Stimulated activated CD4-positive, alpha-beta T cell treated with anti-CD3 and anti-CD28 coated beads, Interleukin-4, amount 100 ng/mL, for 1 hour (primary cell): Measurements from ENCODE around the gene DHRS4.
"Not testable (repeated sequence)": the region's sequence is repeated elsewhere in the genome, so short reads cannot be mapped to it uniquely, and the experiment has no call there.

Experiments used
- DNase-seq: peaks from one replicate; pipeline ENCODE4 v3.0.0-alpha.2; 2020

The DHRS4 gene

DNA sequence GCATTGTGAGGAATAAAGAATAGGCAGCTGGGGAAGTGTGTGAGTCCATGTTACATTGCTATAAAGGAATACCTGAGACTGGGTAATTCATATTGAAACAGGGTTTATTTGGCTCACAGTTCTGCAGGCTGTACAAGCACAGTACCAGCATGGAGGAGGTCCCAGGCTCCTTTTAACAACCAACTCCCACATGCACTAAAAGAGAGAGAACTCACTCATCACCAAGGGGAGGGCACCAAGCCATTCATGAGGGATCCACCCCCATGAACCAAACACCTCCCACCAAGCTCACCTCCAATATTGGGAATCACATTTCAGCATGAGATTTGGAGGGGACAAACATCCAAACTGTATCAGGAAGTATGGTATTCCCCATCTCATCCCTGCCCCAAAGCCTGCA lies 11.9 kb upstream of the DHRS4 start:
- DNase-seq: no peak

GRCh38 chr14:23942587-23942986 lies 11.0 kb upstream of the DHRS4 start:
- no peak for DNase-seq

DNA sequence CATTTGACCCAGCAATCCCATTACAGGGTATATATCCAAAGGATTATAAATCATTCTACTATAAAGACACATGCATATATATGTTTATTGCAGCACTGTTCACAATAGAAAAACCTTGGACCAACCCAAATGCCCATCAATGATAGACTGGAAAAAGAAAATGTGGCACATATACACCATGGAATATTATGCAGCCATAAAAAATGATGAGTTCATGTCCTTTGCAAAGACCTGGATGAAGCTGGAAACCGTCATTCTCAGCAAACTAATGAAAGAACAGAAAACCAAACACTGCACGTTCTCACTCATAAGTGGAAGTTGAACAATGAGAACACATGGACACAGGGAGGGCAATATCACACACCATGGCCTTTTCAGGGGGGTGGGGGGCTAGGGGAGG lies 4.5 kb upstream of the DHRS4 start:
- not testable (repeated sequence) for DNase-seq

DNA sequence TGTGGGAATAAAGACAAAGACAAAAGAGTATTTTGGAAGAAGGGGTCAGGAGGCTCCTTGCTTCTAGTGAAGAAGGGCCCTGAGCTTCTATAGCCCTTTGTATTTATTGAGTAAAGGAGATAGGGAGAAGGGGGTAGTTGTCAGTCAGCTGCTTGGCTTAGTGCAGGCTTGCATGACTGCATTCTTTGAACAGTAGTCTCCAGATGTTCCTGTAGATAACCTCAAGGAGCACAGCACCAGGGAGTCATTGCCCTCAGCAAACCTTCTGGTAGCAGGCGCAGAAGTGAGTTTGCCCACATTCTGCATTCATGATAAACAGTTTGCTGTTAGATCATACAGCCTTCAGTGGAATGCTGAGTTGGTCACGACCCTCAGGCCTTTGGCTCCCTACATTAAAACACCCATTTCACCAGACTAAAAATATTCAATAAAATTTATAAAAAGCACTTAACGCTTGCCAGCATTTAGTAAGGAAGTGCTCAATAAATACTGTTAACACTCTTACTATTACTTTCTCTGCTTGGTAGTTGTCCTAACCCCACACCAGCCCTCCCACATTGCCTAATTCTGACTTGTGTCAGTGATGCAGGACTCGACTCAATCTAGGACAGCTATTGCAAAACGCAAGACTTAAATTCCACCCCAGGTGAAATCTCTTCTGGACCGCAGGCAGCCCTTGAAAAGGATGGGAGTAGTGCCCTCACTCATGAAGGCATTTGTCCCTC lies 3.0 kb upstream of the DHRS4 start:
- DNase-seq: no peak

GRCh38 chr14:23951136-23951466 lies 2.5 kb upstream of the DHRS4 start:
- DNase-seq: not testable (repeated sequence)

GRCh38 chr14:23951590-23952201 lies 1.9 kb upstream of the DHRS4 start:
- no peak for DNase-seq

DNA sequence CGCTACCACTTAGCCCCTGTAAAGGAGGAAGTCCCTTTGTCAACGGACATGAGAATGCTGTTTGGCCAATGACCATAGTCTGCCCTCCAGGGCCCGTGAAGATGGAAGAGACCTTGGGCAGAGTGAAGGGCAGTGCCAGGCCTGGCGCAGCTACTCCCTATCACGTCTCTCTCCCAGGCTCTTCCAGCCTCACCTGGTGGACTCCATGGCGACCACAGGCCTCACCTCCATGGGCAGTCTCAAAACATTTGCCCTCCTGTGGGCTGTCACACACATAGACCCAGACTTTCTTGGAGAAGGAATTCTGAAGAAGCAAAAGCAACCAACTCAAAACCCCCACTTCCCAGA lies 480 bp upstream of the DHRS4 start:
- not testable (repeated sequence) for DNase-seq

GRCh38 chr14:23954279-23954614 lies 677 bp downstream of the DHRS4 start:
- DNase-seq: not testable (repeated sequence)

- not testable (repeated sequence) for DNase-seq
Measured at GRCh38 chr14:23954965-23955364, 1.4 kb downstream of the DHRS4 start.

DNA sequence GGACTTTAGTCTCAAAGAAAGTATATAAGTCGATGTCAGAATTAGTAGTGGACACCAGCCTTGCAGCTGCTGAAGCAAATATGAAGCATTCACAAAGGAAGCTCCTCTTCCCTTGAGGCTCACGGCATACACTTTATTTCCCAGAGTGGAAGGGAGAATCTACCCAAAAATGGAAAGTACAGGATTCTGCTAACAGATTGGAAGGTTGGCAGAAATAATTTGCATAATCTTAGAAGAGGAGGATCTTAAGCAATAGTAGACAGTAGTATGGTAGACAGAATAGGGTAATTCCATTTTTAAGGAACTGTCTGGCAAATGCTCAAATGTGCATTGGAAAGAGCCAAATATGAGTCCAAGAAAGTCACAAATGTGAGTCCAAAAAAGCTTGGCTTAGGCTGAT lies 2.2 kb downstream of the DHRS4 start:
- DNase-seq: not testable (repeated sequence)

- not testable (repeated sequence) for DNase-seq
Measured at GRCh38 chr14:23957913-23958569, 4.5 kb downstream of the DHRS4 start.

DNA sequence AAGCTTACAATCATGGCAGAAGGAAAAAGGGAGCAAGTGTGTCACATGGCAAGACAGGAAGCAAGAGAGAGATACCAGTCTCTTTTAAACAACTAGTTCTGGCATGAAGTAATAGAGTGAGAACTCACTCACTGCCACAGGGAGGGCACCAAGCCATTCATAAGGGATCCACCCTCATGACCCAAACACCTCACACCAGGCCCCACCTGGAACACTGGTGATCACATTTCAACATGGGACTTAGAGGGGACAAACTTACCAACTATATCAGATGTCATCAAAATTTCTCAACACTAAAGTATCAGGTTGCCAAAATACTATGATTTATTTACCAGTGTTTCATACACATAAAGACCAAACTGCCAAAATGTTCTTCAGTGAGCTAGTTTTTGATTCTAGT lies 7.3 kb downstream of the DHRS4 start:
- DNase-seq: not testable (repeated sequence)

GRCh38 chr14:23961704-23962103 lies 8.1 kb downstream of the DHRS4 start:
- not testable (repeated sequence) for DNase-seq

DNA sequence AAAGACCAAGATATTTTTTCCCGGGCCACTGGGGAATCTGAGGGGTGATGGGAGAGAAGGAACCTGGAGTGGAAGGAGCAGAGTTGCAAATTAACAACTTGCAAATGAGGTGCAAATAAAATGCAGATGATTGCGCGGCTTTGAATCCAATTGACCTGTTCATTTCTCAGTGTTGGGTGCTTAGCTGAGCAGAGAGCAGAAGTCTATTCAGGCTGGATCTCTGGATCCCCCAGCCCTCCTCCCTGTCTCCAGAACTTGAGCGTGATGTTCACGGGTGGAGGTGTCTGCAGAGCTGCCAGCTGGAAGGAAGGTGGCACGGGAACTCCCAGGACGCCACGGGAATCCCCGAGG lies 15.5 kb downstream of the DHRS4 start:
- not testable (repeated sequence) for DNase-seq

DNA sequence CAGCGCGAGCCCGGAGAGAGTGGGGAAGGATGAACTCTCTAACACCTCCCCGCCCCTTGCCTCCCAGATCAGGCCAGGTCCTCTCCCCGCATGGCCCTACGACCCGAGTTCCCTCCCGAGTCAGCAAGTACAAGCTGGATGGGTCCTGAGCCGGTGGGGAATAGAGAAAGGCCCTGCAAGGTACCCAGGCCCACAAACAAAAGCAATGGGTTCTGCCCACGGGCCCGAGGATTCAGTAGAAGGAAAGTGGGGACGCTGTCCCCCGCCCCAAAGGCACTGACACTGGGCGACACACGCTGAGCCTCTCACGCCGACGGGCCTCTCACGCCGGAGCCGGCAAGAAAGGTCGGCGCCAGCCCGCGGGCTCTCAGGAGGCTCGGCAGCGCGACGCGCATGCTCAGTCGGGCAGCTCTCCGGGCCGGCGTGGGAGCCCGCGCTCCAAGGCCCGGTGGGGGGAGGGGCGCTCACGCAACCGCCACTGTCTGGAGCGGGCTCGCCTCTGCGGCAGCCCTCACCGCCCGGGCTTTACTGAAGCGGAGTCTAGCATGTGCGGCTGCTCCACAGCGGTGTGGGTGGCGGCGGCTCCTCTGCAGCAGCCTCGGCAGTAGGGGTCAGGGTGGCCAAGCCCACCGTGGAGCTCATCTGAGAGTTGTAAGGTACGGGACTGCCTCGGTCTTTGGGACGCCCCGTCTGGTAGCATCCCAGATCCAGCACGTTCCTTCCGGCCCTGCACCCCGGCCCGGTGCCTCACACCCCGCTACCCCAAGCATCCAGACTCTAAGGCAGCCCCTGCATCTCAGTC lies 16.1 kb downstream of the DHRS4 start:
- DNase-seq: peak; percentile 68

DNA sequence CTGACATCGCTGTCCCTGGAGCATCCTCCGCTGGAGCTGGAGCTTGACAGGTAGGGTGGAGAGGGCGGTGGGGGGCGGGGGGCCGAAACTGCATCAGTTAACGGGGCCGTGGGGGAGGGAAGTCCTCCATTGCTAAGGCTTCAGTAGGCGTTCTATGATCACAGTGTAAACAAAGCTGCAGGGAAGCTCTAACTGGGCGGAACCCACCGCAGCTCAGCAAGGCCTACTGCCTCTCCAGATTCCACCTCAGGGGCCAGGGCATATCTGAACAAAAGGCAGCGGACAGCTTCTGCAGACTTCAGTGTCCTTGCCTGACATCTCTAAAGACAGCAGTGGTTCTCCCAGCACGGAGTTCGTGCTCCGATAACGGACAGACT lies 16.7 kb downstream of the DHRS4 start:
- not testable (repeated sequence) for DNase-seq

GRCh38 chr14:23973178-23973577 lies 19.6 kb downstream of the DHRS4 start:
- DNase-seq: not testable (repeated sequence)

DNA sequence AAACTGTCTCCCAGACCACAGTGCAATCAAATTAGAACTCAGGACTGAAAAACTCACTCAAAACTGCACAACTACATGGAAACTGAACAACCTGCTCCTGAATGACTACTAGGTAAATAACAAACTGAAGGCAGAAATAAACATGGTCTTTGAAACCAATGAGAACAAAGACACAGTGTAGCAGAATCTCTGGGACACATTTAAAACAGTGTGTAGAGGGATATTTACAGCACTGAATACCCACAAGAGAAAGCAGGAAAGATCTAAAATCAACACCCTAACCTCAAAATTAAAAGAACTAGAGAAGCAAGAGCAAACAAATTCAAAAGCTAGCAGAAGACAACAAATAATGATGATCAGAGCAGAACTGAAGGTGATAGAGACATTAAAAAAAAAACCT lies 20.5 kb downstream of the DHRS4 start:
- DNase-seq: not testable (repeated sequence)

DNA sequence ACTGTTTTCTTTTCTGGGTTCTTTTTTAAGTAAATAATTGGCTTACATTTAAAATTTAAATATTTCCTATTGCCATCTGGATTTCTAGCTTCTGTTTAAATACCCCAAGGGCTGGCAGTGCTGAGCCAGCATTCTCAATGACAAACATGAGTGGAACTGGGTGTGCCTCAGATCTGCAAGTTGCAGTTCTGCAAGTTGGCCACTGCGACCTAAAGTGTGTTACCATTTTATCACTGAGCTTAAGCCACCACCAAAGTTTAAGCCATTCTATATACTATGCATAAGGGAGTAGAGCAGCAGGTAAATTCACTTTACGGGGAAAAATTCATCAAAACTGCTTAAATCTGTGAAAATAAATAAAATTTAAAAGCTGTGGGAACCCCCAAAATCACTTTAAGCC lies 23.6 kb downstream of the DHRS4 start:
- DNase-seq: not testable (repeated sequence)

- DNase-seq: not testable (repeated sequence)
Measured at GRCh38 chr14:23981951-23982813, 28.6 kb downstream of the DHRS4 start.

GRCh38 chr14:23984891-23985602 lies 31.5 kb downstream of the DHRS4 start:
- DNase-seq: no peak

GRCh38 chr14:23988223-23988606 lies 34.6 kb downstream of the DHRS4 start:
- not testable (repeated sequence) for DNase-seq
